HuH-7.5 (cell line): Measurements from ENCODE around the gene SH3GLB2.
"Not testable (repeated sequence)": the region's sequence is repeated elsewhere in the genome, so short reads cannot be mapped to it uniquely, and the experiment has no call there.

Experiments
- DNase-seq: peaks from one replicate; pipeline ENCODE4 v3.0.0; 2011; ENCODE audit warnings: low spot score

The SH3GLB2 gene

GRCh38 chr9:129053020-129053419 is 24.9 kb upstream of the SH3GLB2 start:
- no peak for DNase-seq

GRCh38 chr9:129052592-129052991 is 24.5 kb upstream of the SH3GLB2 start:
- DNase-seq = no peak

GRCh38 chr9:129042016-129042415 is 13.9 kb upstream of the SH3GLB2 start:
- DNase-seq = no peak

- DNase-seq = no peak
These were observed 12.0 kb upstream of the SH3GLB2 start for GRCh38 chr9:129040113-129040643.

GRCh38 chr9:129038109-129038852 is 10.2 kb upstream of the SH3GLB2 start:
- DNase-seq = no peak

- DNase-seq = no peak
These were observed 9.6 kb upstream of the SH3GLB2 start for GRCh38 chr9:129037767-129038098.

- no peak for DNase-seq
These were observed 9.0 kb upstream of the SH3GLB2 start for GRCh38 chr9:129036923-129037766.

- peak; percentile 99 for DNase-seq
These were observed 8.3 kb upstream of the SH3GLB2 start, which contains the start of gene MIGA2 for GRCh38 chr9:129036241-129036922. Gene MIGA2, plus strand, starts transcription at chr9:129036626. Its CDS starts 3,969 bp downstream, at chr9:129040595.

- not testable (repeated sequence) for DNase-seq
These were observed 7.7 kb upstream of the SH3GLB2 start for GRCh38 chr9:129035838-129036237.

GRCh38 chr9:129033216-129033615 is 5.1 kb upstream of the SH3GLB2 start:
- DNase-seq = no peak

GRCh38 chr9:129032541-129033159 is 4.5 kb upstream of the SH3GLB2 start:
- DNase-seq = no peak

GRCh38 chr9:129031514-129031913 is 3.4 kb upstream of the SH3GLB2 start:
- DNase-seq = no peak

GRCh38 chr9:129030191-129030590 is 2.1 kb upstream of the SH3GLB2 start:
- no peak for DNase-seq

- peak; percentile 62 for DNase-seq
These were observed 393 bp downstream of the SH3GLB2 start for GRCh38 chr9:129027685-129028191.

- DNase-seq = no peak
These were observed 877 bp downstream of the SH3GLB2 start for GRCh38 chr9:129027224-129027684.

GRCh38 chr9:129026442-129027223 is 1.5 kb downstream of the SH3GLB2 start:
- DNase-seq = no peak

GRCh38 chr9:129023908-129024233 is 4.3 kb downstream of the SH3GLB2 start:
- no peak for DNase-seq

- no peak for DNase-seq
These were observed 4.9 kb downstream of the SH3GLB2 start for GRCh38 chr9:129023036-129023907.

GRCh38 chr9:129022037-129022436 is 6.1 kb downstream of the SH3GLB2 start:
- no peak for DNase-seq

- DNase-seq = no peak
These were observed 7.0 kb downstream of the SH3GLB2 start for GRCh38 chr9:129021091-129021490.
